Pulmonary artery endothelial cell (primary cell): ENCODE results near the gene SLITRK5. TPM values are rescaled to one million over a fixed set of nuclear protein-coding genes. Genes with fewer than 3 reads are reported as not detected.

ENCODE experiments used
- DNase-seq: peaks from one replicate; pipeline ENCODE4 v3.0.0-alpha.2; 2011; ENCODE audit warnings: low read depth, low spot score
- total RNA-seq: library from RNA; depleted of rRNA; stranded (reverse); fragments of >200 nt; gene quantifications from 2 replicates; pipeline ENCODE4 v1.2.3, GENCODE V29; 2014

Gene SLITRK5, protein sequence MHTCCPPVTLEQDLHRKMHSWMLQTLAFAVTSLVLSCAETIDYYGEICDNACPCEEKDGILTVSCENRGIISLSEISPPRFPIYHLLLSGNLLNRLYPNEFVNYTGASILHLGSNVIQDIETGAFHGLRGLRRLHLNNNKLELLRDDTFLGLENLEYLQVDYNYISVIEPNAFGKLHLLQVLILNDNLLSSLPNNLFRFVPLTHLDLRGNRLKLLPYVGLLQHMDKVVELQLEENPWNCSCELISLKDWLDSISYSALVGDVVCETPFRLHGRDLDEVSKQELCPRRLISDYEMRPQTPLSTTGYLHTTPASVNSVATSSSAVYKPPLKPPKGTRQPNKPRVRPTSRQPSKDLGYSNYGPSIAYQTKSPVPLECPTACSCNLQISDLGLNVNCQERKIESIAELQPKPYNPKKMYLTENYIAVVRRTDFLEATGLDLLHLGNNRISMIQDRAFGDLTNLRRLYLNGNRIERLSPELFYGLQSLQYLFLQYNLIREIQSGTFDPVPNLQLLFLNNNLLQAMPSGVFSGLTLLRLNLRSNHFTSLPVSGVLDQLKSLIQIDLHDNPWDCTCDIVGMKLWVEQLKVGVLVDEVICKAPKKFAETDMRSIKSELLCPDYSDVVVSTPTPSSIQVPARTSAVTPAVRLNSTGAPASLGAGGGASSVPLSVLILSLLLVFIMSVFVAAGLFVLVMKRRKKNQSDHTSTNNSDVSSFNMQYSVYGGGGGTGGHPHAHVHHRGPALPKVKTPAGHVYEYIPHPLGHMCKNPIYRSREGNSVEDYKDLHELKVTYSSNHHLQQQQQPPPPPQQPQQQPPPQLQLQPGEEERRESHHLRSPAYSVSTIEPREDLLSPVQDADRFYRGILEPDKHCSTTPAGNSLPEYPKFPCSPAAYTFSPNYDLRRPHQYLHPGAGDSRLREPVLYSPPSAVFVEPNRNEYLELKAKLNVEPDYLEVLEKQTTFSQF
- not detected in 2 replicates for total RNA-seq

DNA sequence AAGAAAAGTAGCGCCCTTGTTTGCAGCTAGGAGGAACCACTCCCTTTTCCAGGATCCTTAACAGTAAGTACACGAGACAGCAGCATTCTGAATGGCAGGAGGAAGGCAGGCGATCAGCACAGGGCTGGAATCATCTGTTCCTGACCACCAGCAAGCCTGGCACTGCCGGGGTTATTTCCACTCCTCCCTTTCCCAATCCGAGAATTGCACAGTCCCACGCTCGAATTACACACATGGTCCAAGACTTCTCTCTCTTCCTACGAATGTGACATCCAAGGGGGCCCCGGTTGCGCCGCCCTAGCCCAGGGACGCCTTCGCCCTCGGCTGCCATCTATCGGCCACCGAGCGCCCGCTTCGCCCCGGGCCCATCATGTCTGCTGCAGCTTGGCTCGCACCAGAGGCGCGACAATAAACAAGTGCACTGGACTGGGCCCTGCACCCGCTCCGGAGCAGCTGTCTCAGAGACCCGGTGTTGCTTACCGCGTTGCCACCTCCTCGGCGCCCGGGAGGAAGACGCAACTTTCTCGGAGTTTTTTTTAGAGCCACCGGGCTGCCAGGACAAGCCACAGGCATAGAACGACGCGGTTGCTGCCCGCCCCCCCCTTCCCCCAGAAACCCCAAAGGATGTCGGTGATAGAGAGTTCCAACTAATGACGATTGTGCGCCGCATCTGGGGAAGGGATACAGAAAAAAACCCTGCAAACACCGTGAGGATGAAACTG is at the start of gene SLITRK5:
Gene SLITRK5, plus strand, starts transcription at position 341 of the 722 bp plus-strand sequence. CDS start 4,018 bp downstream, outside the sequence.
- DNase-seq, result no peak

DNA sequence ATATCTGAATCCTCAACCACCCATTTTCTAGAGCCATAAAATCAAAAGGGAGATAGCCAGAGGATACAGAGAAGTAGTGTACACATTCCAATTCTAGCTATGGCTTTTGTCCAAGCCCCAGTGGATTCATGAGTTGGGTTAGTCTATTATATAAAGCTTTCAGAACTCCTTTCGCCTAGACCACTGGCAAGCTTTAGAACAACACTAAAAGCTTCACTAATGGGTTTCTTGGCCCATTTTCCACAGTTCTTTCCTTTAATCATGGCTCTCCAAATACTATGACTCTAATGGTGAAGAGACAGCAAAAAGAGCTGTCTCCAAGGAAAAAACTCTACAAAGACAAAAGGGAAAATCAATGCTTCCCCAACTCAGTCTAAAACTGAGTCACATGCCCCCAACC is 48.2 kb upstream of the SLITRK5 start:
- DNase-seq, result no peak

DNA sequence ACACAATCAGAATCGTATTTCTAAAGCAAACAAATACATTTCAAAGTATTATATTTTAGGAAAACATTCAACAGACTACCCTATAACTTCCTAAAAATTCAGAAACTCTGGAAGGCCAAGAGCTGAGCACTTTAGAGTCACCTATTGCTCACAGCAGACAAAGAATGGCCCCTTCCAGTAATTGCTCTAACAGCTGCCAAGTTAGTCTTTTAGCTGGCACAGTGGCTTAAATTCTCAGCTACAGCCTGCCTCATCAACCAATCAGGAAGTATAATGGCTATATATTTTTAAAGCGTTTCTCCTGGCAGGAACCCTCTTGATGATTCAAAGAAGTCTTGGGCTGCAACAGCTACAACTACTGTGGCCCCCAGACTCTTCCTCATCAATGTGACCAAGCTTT is 14.9 kb upstream of the SLITRK5 start:
- DNase-seq, result no peak

DNA sequence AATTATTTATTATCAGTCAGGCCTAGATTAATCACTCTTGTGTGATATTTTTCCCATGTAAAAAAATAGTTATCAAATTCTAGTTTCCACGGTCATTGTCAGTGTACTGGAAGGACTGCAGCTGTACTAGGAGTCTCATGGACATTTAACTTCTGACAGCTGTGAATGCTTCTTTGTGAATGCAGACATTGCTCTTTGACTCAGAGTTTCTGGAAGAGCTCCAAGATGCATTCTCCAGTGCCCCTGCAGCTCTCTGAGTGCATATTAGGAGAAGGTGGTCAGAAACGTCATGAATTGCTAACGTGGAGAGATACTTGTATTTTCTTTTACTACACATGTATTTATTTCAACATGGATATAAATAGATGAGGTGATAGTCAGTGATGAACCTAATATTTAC is 9.7 kb upstream of the SLITRK5 start:
- no peak for DNase-seq

DNA sequence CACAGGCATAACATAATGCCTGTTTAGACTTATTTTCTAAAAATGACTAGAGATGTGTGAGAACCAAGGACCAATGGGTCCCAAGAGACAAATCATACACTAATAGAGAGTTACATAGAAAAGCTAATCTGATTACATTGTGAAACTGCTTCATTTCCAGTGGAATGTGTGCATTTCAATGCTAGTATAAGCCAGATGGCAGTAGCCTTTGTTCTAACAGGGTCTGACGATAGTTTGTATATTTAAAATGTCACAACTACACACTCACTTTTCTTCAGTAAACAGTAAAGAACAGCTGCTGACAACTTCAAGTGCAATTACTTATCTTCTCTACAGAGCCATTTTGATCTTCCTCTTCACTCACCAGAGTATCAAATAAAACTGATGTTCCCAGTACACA is 4.3 kb upstream of the SLITRK5 start:
- DNase-seq, result no peak

DNA sequence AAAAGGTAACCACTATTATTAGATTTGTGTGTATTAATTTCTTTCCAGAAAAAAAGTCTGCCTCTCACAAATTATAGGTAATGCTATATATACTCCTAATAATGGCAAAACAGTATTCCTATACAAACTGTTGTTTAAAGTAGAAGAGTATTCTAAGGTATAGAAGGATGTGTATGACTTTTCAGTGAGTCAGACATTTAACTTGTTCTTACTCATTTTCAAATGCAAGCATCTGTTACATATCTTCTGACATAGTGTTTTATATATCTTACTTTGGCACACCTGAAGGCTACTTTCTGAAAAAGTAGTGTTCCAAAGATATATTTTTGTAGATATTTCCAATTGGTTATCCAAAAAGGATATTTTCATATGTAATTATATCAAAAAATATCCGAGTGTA is 3.5 kb upstream of the SLITRK5 start:
- DNase-seq, result no peak

DNA sequence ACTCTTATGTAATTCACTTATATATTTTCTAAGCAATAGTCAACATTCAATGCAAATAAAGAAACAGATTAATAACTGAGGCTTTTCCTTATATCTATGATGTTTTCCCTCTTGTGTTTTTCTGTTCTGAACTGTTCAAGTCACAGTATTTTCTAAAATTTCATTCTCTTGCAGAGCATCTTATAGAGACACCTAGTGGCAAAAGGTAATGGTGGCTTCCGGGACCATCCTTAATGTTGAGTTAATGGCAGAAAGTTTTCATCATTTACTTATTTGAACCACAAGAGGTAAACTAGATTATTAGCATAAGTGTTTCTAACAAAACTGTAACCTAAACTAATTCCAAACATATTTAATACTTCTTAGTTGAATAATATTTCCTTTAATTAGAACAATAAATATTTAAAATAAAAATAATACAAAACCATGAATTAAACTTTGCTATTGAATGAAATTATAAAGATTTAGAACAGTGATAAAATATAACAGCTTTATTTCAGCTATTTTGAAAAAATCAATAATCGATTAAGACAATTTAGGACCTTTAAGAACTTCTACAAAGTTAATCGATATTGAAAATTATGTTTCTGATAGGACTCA is 1.7 kb upstream of the SLITRK5 start:
- no peak for DNase-seq

DNA sequence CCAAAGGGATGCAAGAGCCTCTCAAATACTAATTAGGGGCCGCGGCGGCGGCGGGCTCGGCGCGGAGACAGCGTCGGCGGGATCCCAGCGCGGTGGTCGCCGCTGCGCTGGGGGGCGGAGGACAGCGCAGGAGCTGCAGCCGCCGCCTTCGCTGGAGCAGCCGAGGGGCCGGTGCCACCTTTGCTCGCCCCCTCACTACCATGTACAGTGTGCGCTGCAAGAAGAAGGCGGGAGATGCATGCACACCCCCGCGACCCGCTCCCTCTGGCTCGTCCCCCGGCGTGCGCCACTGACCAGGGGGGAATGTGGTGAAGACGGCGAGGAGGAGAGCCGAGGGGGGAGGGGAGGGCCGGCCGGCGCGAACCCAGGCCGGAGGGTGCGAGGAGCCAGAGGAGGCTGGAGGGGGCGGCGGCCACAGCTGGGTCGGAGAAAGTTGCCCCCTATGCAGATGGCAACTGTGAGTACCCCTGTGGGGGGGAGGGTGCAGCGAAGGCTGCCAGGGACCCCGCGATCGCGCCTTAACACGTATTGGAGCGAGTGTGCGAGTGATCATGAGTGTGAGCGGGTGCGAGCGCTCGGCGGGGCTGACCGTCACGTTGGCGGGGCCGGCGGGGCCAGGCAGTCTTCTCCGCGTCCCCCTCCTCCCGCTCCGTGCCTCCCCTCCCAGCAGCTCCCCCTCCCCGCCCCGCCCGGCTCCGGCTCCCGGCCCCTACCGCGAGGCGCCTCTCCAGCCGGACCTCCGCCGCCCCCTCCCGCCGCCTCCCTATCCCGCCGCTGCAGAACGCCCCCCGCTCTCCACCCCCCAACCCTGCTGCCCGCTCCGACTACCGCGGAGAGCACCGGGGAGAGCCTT is 808 bp downstream of the SLITRK5 start:
- DNase-seq, result no peak

DNA sequence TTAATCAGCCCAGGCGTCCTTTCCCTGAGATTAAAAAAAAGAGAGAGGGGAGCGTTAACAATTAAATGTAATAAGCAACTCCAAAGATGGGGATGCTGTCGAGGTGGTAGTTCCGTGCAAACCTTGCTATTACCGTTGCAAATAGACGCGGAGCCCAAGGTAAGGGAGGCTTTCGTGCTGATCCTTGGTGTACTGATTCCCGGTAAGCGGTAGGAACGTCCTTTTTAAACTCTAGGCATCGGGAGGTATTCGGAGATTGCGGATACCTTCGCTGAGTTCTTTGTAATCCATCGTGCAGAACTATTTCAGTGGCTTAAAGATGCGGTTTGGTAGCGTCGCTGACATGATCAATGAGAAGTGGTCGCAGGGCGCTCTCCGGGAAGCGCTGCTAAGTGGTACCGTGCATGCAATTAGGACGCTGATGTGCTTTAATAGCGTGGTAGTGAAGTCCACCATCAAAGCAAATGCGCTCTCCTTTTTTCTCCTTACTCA is 3.1 kb downstream of the SLITRK5 start:
- no peak for DNase-seq

DNA sequence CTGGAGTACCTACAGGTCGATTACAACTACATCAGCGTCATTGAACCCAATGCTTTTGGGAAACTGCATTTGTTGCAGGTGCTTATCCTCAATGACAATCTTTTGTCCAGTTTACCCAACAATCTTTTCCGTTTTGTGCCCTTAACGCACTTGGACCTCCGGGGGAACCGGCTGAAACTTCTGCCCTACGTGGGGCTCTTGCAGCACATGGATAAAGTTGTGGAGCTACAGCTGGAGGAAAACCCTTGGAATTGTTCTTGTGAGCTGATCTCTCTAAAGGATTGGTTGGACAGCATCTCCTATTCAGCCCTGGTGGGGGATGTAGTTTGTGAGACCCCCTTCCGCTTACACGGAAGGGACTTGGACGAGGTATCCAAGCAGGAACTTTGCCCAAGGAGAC is 4.7 kb downstream of the SLITRK5 start:
- no peak for DNase-seq

DNA sequence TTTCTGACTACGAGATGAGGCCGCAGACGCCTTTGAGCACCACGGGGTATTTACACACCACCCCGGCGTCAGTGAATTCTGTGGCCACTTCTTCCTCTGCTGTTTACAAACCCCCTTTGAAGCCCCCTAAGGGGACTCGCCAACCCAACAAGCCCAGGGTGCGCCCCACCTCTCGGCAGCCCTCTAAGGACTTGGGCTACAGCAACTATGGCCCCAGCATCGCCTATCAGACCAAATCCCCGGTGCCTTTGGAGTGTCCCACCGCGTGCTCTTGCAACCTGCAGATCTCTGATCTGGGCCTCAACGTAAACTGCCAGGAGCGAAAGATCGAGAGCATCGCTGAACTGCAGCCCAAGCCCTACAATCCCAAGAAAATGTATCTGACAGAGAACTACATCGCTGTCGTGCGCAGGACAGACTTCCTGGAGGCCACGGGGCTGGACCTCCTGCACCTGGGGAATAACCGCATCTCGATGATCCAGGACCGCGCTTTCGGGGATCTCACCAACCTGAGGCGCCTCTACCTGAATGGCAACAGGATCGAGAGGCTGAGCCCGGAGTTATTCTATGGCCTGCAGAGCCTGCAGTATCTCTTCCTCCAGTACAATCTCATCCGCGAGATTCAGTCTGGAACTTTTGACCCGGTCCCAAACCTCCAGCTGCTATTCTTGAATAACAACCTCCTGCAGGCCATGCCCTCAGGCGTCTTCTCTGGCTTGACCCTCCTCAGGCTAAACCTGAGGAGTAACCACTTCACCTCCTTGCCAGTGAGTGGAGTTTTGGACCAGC is 5.3 kb downstream of the SLITRK5 start:
- no peak for DNase-seq

DNA sequence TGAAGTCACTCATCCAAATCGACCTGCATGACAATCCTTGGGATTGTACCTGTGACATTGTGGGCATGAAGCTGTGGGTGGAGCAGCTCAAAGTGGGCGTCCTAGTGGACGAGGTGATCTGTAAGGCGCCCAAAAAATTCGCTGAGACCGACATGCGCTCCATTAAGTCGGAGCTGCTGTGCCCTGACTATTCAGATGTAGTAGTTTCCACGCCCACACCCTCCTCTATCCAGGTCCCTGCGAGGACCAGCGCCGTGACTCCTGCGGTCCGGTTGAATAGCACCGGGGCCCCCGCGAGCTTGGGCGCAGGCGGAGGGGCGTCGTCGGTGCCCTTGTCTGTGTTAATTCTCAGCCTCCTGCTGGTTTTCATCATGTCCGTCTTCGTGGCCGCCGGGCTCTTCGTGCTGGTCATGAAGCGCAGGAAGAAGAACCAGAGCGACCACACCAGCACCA is 5.9 kb downstream of the SLITRK5 start:
- no peak for DNase-seq

DNA sequence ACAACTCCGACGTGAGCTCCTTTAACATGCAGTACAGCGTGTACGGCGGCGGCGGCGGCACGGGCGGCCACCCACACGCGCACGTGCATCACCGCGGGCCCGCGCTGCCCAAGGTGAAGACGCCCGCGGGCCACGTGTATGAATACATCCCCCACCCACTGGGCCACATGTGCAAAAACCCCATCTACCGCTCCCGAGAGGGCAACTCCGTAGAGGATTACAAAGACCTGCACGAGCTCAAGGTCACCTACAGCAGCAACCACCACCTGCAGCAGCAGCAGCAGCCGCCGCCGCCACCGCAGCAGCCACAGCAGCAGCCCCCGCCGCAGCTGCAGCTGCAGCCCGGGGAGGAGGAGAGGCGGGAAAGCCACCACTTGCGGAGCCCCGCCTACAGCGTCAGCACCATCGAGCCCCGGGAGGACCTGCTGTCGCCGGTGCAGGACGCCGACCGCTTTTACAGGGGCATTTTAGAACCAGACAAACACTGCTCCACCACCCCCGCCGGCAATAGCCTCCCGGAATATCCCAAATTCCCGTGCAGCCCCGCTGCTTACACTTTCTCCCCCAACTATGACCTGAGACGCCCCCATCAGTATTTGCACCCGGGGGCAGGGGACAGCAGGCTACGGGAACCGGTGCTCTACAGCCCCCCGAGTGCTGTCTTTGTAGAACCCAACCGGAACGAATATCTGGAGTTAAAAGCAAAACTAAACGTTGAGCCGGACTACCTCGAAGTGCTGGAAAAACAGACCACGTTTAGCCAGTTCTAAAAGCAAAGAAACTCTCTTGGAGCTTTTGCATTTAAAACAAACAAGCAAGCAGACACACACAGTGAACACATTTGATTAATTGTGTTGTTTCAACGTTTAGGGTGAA is 6.6 kb downstream of the SLITRK5 start:
- no peak for DNase-seq

DNA sequence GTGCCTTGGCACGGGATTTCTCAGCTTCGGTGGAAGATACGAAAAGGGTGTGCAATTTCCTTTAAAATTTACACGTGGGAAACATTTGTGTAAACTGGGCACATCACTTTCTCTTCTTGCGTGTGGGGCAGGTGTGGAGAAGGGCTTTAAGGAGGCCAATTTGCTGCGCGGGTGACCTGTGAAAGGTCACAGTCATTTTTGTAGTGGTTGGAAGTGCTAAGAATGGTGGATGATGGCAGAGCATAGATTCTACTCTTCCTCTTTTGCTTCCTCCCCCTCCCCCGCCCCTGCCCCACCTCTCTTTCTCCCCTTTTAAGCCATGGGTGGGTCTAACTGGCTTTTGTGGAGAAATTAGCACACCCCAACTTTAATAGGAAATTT is 7.2 kb downstream of the SLITRK5 start:
- DNase-seq, result no peak

DNA sequence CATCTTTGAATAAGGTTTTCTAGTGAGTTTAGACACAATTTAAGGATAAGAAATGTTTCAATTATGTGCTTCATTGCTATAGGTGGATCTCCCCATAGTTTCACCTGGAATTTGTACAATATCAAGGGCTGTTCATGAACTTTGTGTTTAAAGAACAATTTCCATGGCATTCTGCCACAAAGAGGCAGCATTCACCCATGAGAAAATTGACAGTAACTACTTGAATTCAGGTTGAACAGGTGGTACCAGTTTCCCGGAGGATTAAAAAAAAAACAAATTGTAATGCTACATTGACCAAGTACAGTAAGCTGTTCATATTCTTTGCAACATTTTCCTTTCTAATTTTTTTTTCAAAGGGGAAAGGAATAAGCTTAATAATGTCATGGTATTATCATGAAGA is 9.1 kb downstream of the SLITRK5 start:
- DNase-seq, result no peak

DNA sequence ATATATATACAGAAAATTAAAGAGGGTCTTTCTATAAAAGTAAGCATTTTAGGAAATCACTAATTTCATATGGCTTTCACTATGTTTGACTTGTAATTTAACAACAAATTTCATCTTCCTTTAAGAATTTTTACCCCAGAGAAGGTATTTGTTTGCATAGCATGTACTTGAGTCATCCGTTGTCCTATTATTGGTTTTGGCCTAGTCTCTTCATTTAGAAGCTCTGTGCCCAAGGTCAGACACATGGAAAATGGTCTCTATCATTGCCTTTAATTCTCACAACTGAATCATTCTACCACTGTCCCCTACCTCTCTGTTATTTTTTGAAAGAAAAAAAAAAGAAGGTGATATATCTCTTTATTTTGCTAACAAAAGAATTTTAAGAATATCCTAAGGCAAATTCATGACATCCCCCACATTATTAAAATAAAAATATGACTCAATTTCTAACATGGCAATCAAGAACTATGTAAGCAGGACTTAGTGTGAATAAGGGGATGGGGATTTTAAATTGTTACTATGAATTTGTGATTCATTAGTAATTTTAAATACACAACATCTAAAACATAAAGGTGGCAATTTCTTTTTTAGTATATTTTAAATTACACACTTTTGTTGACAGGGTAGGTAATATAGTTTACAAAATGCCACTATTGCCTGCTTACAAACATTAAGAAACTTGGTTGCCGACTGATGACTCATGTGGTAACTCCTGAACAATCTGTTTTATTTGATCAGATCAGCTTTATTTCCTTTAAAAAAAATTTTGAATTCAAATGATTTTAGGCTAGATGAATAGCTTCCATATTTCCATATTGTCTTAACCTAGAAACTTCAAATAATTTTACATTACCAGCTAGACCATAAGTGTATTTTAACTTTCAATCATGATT is 13.9 kb downstream of the SLITRK5 start:
- DNase-seq, result no peak

DNA sequence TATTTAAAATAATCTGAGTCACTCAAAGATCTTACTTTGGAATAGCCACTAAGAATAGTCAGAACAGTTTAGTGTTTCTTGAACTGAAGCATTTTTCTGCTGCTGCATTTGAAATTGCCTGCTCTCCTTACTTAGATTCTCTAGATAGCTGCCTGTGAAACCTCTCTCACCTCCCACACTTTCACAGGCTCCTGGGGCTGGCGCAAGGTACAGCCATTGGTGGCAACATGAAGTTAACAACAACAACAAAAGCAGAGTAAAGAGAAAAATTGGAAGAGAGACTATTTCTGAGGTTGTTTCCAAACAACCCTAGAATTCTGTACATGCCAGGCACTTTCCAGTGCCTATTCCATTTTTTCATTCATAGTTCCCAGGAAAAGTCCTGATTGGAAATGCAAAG is 25.3 kb downstream of the SLITRK5 start:
- no peak for DNase-seq
